ENCODE measurements around the gene OR9Q1. TPM values are rescaled to one million over a fixed set of nuclear protein-coding genes. Genes with fewer than 3 reads are reported as not detected.

The OR9Q1 gene
- total and polyA plus RNA-seq, 4 experiments from 2014 or later, result not detected

GRCh38 chr11:58030653-58031052 lies 7.0 kb downstream of the OR9Q1 start, which contains the start of gene OR6Q1:
TSS of gene OR6Q1 (plus strand) at chr11:58030953. CDS start at chr11:58030953, 0 bp downstream.
- no peaks in the 10 kb centered on the region for H3K27me3 ChIP-seq (ENCODE audit: insufficient read depth, low read length)
- H3K36me3 ChIP-seq (ENCODE audit: insufficient read depth, low read length), result no peaks in the 10 kb centered on the region
- intact Hi-C loops (cut with micrococcal nuclease), result no loop called here
- H3K27ac Mint-ChIP-seq, result no peak within 1 kb of the TSS
- H3K27me3 Mint-ChIP-seq, result peaks cover 0 to 12% of the 10 kb centered on the region in 2 donors
- POLR2A ChIA-PET (ENCODE audit: partially characterized antibody), result no interaction called here
- H3K4me1 Mint-ChIP-seq, result peaks cover 0 to 3% (median 0%) of the 10 kb centered on the region in 4 donors
- H3K9me3 ChIP-seq (ENCODE audit: control insufficient read depth in 1 of 2, low read length in 2 of 2), result no peaks in the 10 kb centered on the region
- no peak within 1 kb of the TSS for H3K4me3 Mint-ChIP-seq
- CTCF ChIA-PET (ENCODE audit: partially characterized antibody), result no interaction called here
- H3K9me3 Mint-ChIP-seq, result peaks cover 0 to 12% (median 5%) of the 10 kb centered on the region in 8 donors
- no peaks in the 10 kb centered on the region for H3K36me3 Mint-ChIP-seq
- no peak for DNase-seq
- H3K4me1 ChIP-seq (ENCODE audit: insufficient read depth, low read length), result no peaks in the 10 kb centered on the region
- no peak within 1 kb of the TSS for H3K4me3 ChIP-seq (ENCODE audit: low read length in 2 of 2)
- no peak within 1 kb of the TSS for H3K27ac ChIP-seq (ENCODE audit: low read depth, low read length)

GRCh38 chr11:58034471-58034870 lies 10.8 kb downstream of the OR9Q1 start:
- H3K36me3 Mint-ChIP-seq, result no peaks in the 10 kb centered on the region
- H3K27ac Mint-ChIP-seq, result no peak overlapping the region
- Histone ChIP-seq H3K27me3 (ENCODE audit: insufficient read depth, low read length) (no peaks in the 10 kb centered on the region), H3K9me3 (ENCODE audit: control insufficient read depth in 1 of 2, low read length in 2 of 2) (no peaks in the 10 kb centered on the region), H3K27ac (ENCODE audit: low read depth, low read length) (no peak overlapping the region), H3K4me3 (ENCODE audit: low read length in 2 of 2) (no peak overlapping the region), H3K4me1 (ENCODE audit: insufficient read depth, low read length) (no peaks in the 10 kb centered on the region), H3K36me3 (ENCODE audit: insufficient read depth, low read length) (no peaks in the 10 kb centered on the region)
- H3K27me3 Mint-ChIP-seq, result peaks cover 0 to 8% of the 10 kb centered on the region in 2 donors
- peaks cover 2 to 23% (median 11%) of the 10 kb centered on the region in 8 donors for H3K9me3 Mint-ChIP-seq
- no peak overlapping the region for H3K4me3 Mint-ChIP-seq
- no peaks in the 10 kb centered on the region for H3K4me1 Mint-ChIP-seq
- ChIA-PET POLR2A (ENCODE audit: partially characterized antibody) (no interaction called here), CTCF (ENCODE audit: partially characterized antibody) (no interaction called here)
- intact Hi-C loops (cut with micrococcal nuclease), result no loop called here
- DNase-seq, result no peak

DNA sequence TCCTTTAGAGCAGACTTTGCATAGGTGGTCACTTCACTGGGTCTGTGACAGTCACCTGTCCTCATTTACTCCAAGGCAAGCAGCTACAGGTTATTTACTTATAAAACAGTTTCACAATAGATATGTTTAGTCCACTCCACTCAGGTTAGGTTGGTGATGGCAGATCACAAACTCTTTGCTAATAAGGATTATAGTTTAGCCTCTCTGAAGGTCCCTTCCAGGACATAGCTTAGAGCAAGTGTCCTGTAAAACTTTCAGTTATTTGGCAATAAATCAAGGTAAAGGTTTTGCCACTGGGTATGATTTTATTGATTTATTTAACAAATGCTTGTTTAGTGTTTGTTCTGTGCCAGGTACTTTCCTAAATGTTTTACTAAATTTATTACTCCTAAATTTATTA lies 15.9 kb downstream of the OR9Q1 start:
- H3K4me1 Mint-ChIP-seq, result no peaks in the 10 kb centered on the region

DNA sequence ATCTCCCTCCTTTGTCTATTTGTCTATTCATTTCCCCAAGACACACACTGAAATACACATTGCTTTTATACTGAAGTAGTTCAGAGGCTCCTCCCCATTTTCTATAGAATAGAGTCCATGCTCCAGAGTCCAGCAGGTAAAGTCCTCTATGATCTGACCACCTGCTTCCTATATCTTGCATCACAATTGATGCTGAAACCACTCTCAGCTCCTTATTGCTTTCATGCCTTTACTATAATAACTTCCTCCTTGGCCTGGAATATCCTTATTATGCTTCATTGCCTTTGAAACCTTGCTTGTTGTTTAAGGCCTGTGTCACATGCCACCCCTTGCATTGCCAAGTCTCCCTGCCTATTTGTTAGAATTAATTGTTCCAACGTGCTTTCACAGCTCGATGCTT lies 19.7 kb downstream of the OR9Q1 start:
- Histone ChIP-seq H3K4me1 (ENCODE audit: insufficient read depth, low read length) (no peaks in the 10 kb centered on the region), H3K4me3 (ENCODE audit: low read length in 2 of 2) (no peak overlapping the region), H3K27me3 (ENCODE audit: insufficient read depth, low read length) (no peaks in the 10 kb centered on the region), H3K9me3 (ENCODE audit: control insufficient read depth in 1 of 2, low read length in 2 of 2) (no peaks in the 10 kb centered on the region), H3K27ac (ENCODE audit: low read depth, low read length) (no peak overlapping the region), H3K36me3 (ENCODE audit: insufficient read depth, low read length) (no peaks in the 10 kb centered on the region)
- intact Hi-C loops (cut with micrococcal nuclease), result no loop called here
- ChIA-PET POLR2A (ENCODE audit: partially characterized antibody) (no interaction called here), CTCF (ENCODE audit: partially characterized antibody) (no interaction called here)
- Mint-ChIP-seq H3K4me1 (no peaks in the 10 kb centered on the region), H3K27ac (no peak overlapping the region), H3K4me3 (no peak overlapping the region), H3K27me3 (peaks cover 0 to 10% of the 10 kb centered on the region in 2 donors), H3K36me3 (no peaks in the 10 kb centered on the region), H3K9me3 (peaks cover 0 to 10% (median 5%) of the 10 kb centered on the region in 8 donors)
- DNase-seq, result no peak

More for the DNA sequence above, 15.9 kb downstream of the OR9Q1 start:
- CTCF ChIA-PET (ENCODE audit: partially characterized antibody), result no interaction called here
- Histone ChIP-seq H3K36me3 (ENCODE audit: insufficient read depth, low read length) (no peaks in the 10 kb centered on the region), H3K4me3 (ENCODE audit: low read length in 2 of 2) (no peak overlapping the region), H3K27me3 (ENCODE audit: insufficient read depth, low read length) (no peaks in the 10 kb centered on the region), H3K4me1 (ENCODE audit: insufficient read depth, low read length) (no peaks in the 10 kb centered on the region), H3K27ac (ENCODE audit: low read depth, low read length) (no peak overlapping the region), H3K9me3 (ENCODE audit: control insufficient read depth in 1 of 2, low read length in 2 of 2) (no peaks in the 10 kb centered on the region)
- POLR2A ChIA-PET (ENCODE audit: partially characterized antibody), result no interaction called here
- Mint-ChIP-seq H3K4me3 (no peak overlapping the region), H3K9me3 (peaks cover 6 to 23% (median 12%) of the 10 kb centered on the region in 8 donors), H3K27me3 (peaks cover 0 to 8% of the 10 kb centered on the region in 2 donors), H3K27ac (no peak overlapping the region), H3K36me3 (no peaks in the 10 kb centered on the region)
- no peak for DNase-seq
- intact Hi-C loops (cut with micrococcal nuclease), result no loop called here

DNA sequence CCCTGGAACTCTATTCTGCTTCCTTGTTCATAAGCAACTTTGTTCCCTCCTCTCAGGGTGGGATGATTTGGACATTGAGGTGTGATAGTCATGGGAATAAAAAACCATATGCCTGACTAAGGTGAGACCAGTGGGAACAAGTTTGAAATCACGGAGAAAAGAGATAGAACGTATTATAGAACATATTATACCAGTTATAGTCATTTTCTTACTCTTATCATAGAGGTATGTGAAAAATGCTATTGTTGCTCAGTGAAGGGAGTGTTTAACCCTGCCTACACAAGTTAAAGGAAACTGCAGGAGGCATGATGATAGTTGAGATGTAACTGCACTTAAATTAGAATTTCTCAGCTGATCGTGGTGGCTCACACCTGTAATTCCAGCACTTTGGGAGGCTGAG lies 22.6 kb downstream of the OR9Q1 start:
- Mint-ChIP-seq H3K36me3 (no peaks in the 10 kb centered on the region), H3K4me3 (no peak overlapping the region), H3K9me3 (peaks cover 0 to 10% (median 5%) of the 10 kb centered on the region in 8 donors), H3K27me3 (peaks cover 0 to 10% of the 10 kb centered on the region in 2 donors), H3K4me1 (no peaks in the 10 kb centered on the region), H3K27ac (no peak overlapping the region)
- H3K27me3 ChIP-seq (ENCODE audit: insufficient read depth, low read length), result no peaks in the 10 kb centered on the region
- ChIA-PET CTCF (ENCODE audit: partially characterized antibody) (no interaction called here), POLR2A (ENCODE audit: partially characterized antibody) (no interaction called here)
- H3K9me3 ChIP-seq (ENCODE audit: control insufficient read depth in 1 of 2, low read length in 2 of 2), result no peaks in the 10 kb centered on the region
- H3K27ac ChIP-seq (ENCODE audit: low read depth, low read length), result no peak overlapping the region
- no peaks in the 10 kb centered on the region for H3K4me1 ChIP-seq (ENCODE audit: insufficient read depth, low read length)
- no peaks in the 10 kb centered on the region for H3K36me3 ChIP-seq (ENCODE audit: insufficient read depth, low read length)
- H3K4me3 ChIP-seq (ENCODE audit: low read length in 2 of 2), result no peak overlapping the region
- no peak for DNase-seq
- intact Hi-C loops (cut with micrococcal nuclease), result no loop called here

- intact Hi-C loops (cut with micrococcal nuclease), result no loop called here
- Histone ChIP-seq H3K4me1 (ENCODE audit: insufficient read depth, low read length) (no peaks in the 10 kb centered on the region), H3K27me3 (ENCODE audit: insufficient read depth, low read length) (no peaks in the 10 kb centered on the region), H3K4me3 (ENCODE audit: low read length in 2 of 2) (no peak overlapping the region), H3K36me3 (ENCODE audit: insufficient read depth, low read length) (no peaks in the 10 kb centered on the region), H3K9me3 (ENCODE audit: control insufficient read depth in 1 of 2, low read length in 2 of 2) (no peaks in the 10 kb centered on the region), H3K27ac (ENCODE audit: low read depth, low read length) (no peak overlapping the region)
- Mint-ChIP-seq H3K27me3 (peaks cover 0 to 10% of the 10 kb centered on the region in 2 donors), H3K27ac (no peak overlapping the region), H3K9me3 (peaks cover 0 to 9% (median 5%) of the 10 kb centered on the region in 8 donors), H3K4me1 (no peaks in the 10 kb centered on the region), H3K36me3 (no peaks in the 10 kb centered on the region), H3K4me3 (no peak overlapping the region)
- ChIA-PET POLR2A (ENCODE audit: partially characterized antibody) (no interaction called here), CTCF (ENCODE audit: partially characterized antibody) (no interaction called here)
- no peak for DNase-seq
Observed at GRCh38 chr11:58047818-58048217, 24.1 kb downstream of the OR9Q1 start.

DNA sequence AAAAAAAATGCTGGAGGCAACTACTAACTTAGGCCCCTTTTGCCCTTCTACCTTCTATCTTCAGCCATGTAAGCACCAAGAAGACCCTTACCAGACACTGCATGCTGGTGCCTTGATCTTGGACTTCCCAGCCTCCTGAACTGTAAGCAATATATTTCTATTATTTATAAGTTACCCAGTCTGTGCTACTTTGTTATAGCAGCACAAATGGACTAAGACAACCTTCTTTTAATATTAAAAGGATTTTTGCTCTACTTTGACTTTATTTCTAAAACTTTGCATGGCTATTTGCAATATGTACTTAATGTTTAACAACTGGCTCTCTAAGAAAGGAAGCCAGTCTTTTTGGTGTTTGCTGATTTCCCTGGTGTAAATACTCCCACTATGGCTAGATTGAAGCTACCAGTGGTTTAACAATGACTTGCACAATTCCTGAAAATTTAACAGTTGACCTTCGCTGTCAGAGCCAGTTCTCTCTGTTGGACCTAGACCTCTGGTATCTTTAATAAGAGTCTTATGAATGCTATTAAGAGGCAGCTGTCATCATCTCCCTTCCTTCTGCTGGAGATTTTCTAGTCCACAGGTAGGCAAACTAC lies 32.2 kb downstream of the OR9Q1 start:
- no peak overlapping the region for H3K27ac Mint-ChIP-seq
- H3K27me3 ChIP-seq (ENCODE audit: insufficient read depth, low read length), result no peaks in the 10 kb centered on the region

More for the DNA sequence above, 32.2 kb downstream of the OR9Q1 start:
- Mint-ChIP-seq H3K4me3 (no peak overlapping the region), H3K4me1 (no peaks in the 10 kb centered on the region), H3K36me3 (no peaks in the 10 kb centered on the region), H3K27me3 (no peaks in the 10 kb centered on the region), H3K9me3 (peaks cover 0 to 3% (median 0%) of the 10 kb centered on the region in 8 donors)
- no peak for DNase-seq
- Histone ChIP-seq H3K4me3 (ENCODE audit: low read length in 2 of 2) (no peak overlapping the region), H3K9me3 (ENCODE audit: control insufficient read depth in 1 of 2, low read length in 2 of 2) (no peaks in the 10 kb centered on the region), H3K4me1 (ENCODE audit: insufficient read depth, low read length) (no peaks in the 10 kb centered on the region), H3K36me3 (ENCODE audit: insufficient read depth, low read length) (no peaks in the 10 kb centered on the region), H3K27ac (ENCODE audit: low read depth, low read length) (no peak overlapping the region)
- intact Hi-C loops (cut with micrococcal nuclease), result no loop called here
- CTCF ChIA-PET (ENCODE audit: partially characterized antibody), result no interaction called here
- POLR2A ChIA-PET (ENCODE audit: partially characterized antibody), result no interaction called here

All from CD4-positive, alpha-beta memory T cell (primary cell).